Suprapubic skin (tissue), 4 donors: ENCODE measurements around the gene MAP7D1. TPM values are rescaled to one million over a fixed set of nuclear protein-coding genes. Genes with fewer than 3 reads are reported as not detected.
A peak's percentile ranks its signal among the peaks of the same experiment; 100 is the strongest.

Experiments
- DNase-seq, 2 donors: peaks; one replicate each; pipeline ENCODE4 v3.0.0-alpha.2; 2019; ENCODE audit warnings: low spot score in 2 of 2
- H3K27ac ChIP-seq: fragments of 200-600 bp; sonication (generic); one replicate; pipeline ENCODE4 v1.5.1; 2019
- H3K27me3 ChIP-seq: fragments of 200-600 bp; sonication (generic); one replicate; pipeline ENCODE4 v1.5.1; 2019
- H3K36me3 ChIP-seq: fragments of 200-600 bp; sonication (generic); one replicate; pipeline ENCODE4 v1.5.1; 2019
- H3K4me1 ChIP-seq: fragments of 200-600 bp; sonication (generic); one replicate; pipeline ENCODE4 v1.5.1; 2019
- H3K4me3 ChIP-seq: fragments of 200-600 bp; sonication (generic); one replicate; pipeline ENCODE4 v1.5.1; 2019; ENCODE audit warnings: mild to moderate bottlenecking
- H3K9me3 ChIP-seq: fragments of 200-600 bp; sonication (generic); one replicate; pipeline ENCODE4 v1.5.1; 2019
- CTCF ChIP-seq, 2 donors: fragments of 200-600 bp in 1 of 2; fragments of 450-650 bp in 1 of 2; sonication (generic) in 1 of 2; IDR thresholded peaks; one replicate each; pipeline ENCODE4 v1.5.1; 2016 to 2019; ENCODE audit warnings: antibody characterized with exemption in 2 of 2, mild to moderate bottlenecking in 1 of 2, moderate library complexity in 1 of 2
- EP300 ChIP-seq: sonication (generic); formaldehyde crosslinking; IDR thresholded peaks from one replicate; pipeline ENCODE4 v1.6.1; 2017; ENCODE audit warnings: antibody characterized with exemption
- POLR2A ChIP-seq, 2 donors: fragments of 450-650 bp; IDR thresholded peaks; one replicate each; pipeline ENCODE4 v1.6.1; 2017; ENCODE audit warnings: antibody characterized with exemption in 2 of 2, mild to moderate bottlenecking in 2 of 2, moderate library complexity in 2 of 2
- POLR2AphosphoS5 ChIP-seq, 3 donors: sonication (generic); formaldehyde crosslinking; IDR thresholded peaks; one replicate each; pipeline ENCODE4 v1.6.1; 2017; ENCODE audit warnings: antibody characterized with exemption in 3 of 3
- WGBS: methylation state at CpG from one replicate; pipeline ENCODE4 v1.1.5; 2018; 5-methylcytosine and 5-hydroxymethylcytosine counted together
- total RNA-seq, 4 donors: library from RNA; depleted of rRNA; stranded (reverse); fragments of >200 nt; gene quantifications; one replicate each; pipeline ENCODE4 v1.1.0, GENCODE V29; 2016

The MAP7D1 gene
- total RNA-seq, 4 donors from 2014 or later, result 80.0 to 119 (median 94.6) TPM

DNA sequence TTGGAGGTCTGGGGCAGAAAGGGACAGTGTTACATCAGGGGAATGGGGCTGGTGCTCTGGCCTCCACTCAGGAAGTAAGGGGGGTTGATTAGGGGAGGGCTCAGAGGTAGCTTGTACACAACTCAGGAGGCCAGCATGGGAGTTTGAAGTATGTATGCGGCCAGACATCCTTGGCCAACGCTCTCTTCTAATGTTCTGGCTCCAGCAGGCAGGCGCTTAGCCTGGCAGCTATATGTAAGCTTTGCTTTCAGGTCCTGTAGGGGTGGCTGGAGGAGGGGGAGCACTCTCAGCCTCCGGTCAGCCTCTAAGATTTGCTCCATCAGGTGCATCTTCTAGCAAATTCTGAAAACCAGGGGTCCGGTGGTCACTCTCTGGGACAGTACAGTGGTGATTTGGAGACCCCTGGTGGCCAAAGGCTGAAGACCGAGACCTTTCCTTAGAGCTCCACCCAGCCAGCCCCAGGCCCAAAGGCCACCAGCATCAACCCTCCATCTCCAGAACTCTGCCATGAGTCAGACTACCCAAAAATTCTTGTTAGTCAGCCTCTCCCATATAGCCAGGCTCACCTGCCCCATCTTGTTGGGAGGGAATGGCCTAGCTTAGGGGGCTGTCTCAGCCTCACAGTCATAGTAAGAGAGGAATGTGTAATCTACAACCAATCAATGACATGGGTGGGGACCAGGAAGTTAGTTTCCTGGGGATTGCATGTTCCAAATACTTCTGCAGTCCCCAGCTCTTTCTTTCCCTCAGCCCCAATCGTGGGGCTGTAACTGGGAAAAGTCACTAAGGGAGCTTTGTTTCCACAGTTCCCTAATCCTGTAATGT, 21.2 kb upstream of the MAP7D1 start:
- DNase-seq, result no peak
- peak overlapping the region; percentile 81 for H3K27ac ChIP-seq
- H3K9me3 ChIP-seq, result no peaks in the 10 kb centered on the region
- WGBS, result 65% methylated on average over 6 of the region's 7 CpGs
- H3K36me3 ChIP-seq, result peaks cover 14% of the 10 kb centered on the region
- no peak overlapping the region for H3K4me3 ChIP-seq
- peak; percentile 53 to 67 for TF ChIP-seq CTCF (IDR thresholded peaks at IDR 0.05)
- TF ChIP-seq EP300, result no peak
- no peaks in the 10 kb centered on the region for H3K27me3 ChIP-seq
- H3K4me1 ChIP-seq, result peaks cover 44% of the 10 kb centered on the region

DNA sequence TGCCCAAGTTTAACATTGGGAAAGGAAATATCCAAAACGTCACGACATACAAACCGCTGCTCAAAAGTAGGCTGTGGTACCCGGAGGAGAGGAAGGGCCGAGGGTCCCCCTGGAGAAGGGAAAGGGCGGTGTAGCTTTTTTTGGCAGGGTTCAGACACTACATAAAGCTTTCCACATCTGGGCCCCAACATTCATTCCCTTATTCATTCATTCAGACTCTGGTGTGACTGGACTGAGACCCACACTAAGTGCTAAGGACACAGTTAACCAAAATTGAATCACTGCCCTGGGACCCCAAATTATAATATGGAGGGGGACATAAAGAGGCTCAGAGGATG, 20.7 kb upstream of the MAP7D1 start:
- 40% methylated on average over 6 of the region's 6 CpGs for WGBS
- peak overlapping the region; percentile 81 for H3K27ac ChIP-seq
- H3K36me3 ChIP-seq, result peaks cover 16% of the 10 kb centered on the region
- no peaks in the 10 kb centered on the region for H3K27me3 ChIP-seq
- H3K9me3 ChIP-seq, result no peaks in the 10 kb centered on the region
- peaks cover 49% of the 10 kb centered on the region for H3K4me1 ChIP-seq
- DNase-seq, result no peak
- no peak for TF ChIP-seq POLR2AphosphoS5 (IDR thresholded peaks at IDR 0.05)
- no peak for TF ChIP-seq CTCF (IDR thresholded peaks at IDR 0.05)
- no peak for TF ChIP-seq EP300
- no peak for TF ChIP-seq POLR2A (IDR thresholded peaks at IDR 0.05)
- no peak overlapping the region for H3K4me3 ChIP-seq

DNA sequence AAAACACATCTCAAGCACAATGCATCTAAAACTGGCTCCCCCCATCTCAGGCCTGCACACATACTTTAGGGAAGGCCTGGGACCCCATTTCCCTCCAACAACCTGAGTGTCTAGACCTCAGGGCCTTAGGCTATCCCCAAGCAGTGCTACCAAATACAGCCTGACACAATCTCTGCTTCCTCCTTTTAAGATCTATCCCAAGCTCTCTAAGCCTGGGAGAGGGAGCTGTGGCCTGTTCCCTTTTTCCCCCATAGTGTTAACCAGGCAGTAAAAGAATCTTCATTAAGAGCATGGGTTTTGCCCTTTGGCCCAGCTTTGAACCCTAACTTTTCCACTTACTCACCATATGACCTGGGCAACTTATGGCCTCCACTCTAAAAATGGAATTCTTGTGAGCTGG, 20.2 kb upstream of the MAP7D1 start:
- Histone ChIP-seq H3K27ac (peak overlapping the region; percentile 81), H3K4me1 (peaks cover 52% of the 10 kb centered on the region)
- no peak for TF ChIP-seq EP300
- no peak for TF ChIP-seq CTCF (IDR thresholded peaks at IDR 0.05)
- TF ChIP-seq POLR2A (IDR thresholded peaks at IDR 0.05), result no peak
- TF ChIP-seq POLR2AphosphoS5 (IDR thresholded peaks at IDR 0.05), result no peak

GRCh38 chr1:36136535-36136934, 19.4 kb upstream of the MAP7D1 start:
- H3K9me3 ChIP-seq, result no peaks in the 10 kb centered on the region
- 21% methylated on average over 1 of the region's 1 CpG for WGBS
- no peaks in the 10 kb centered on the region for H3K27me3 ChIP-seq
- H3K4me1 ChIP-seq, result peaks cover 52% of the 10 kb centered on the region
- no peak for DNase-seq
- peak overlapping the region; percentile 81 for H3K27ac ChIP-seq
- H3K36me3 ChIP-seq, result peaks cover 16% of the 10 kb centered on the region
- no peak overlapping the region for H3K4me3 ChIP-seq
- TF ChIP-seq POLR2A (IDR thresholded peaks at IDR 0.05), result no peak
- TF ChIP-seq EP300, result no peak
- no peak for TF ChIP-seq POLR2AphosphoS5 (IDR thresholded peaks at IDR 0.05)
- TF ChIP-seq CTCF (IDR thresholded peaks at IDR 0.05), result no peak

More for the DNA sequence above, 20.2 kb upstream of the MAP7D1 start:
- no peaks in the 10 kb centered on the region for H3K9me3 ChIP-seq
- peaks cover 16% of the 10 kb centered on the region for H3K36me3 ChIP-seq
- H3K27me3 ChIP-seq, result no peaks in the 10 kb centered on the region
- DNase-seq, result no peak
- no peak overlapping the region for H3K4me3 ChIP-seq

DNA sequence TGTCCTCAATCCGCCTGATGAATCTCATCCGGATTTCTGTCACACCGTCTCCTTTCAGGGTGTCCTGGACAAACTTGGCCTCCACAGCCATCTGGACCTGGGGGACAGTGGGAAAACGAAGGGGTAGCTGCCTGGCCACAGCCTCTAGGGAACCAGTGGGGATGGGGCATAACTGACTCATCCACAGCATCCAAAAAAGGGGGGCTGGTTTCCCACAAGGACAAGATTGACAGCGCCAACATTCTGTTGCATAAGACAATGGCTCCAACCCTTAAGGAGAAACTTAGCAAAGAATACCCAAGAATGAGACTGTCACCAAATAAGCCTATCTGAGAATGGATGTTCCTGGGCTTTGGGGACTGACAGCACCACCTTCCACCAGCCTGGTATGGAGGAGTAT, 18.7 kb upstream of the MAP7D1 start:
- no peaks in the 10 kb centered on the region for H3K27me3 ChIP-seq
- WGBS, result 76% methylated on average over 5 of the region's 5 CpGs
- TF ChIP-seq POLR2A (IDR thresholded peaks at IDR 0.05) (no peak), POLR2AphosphoS5 (IDR thresholded peaks at IDR 0.05) (no peak), EP300 (no peak), CTCF (IDR thresholded peaks at IDR 0.05) (no peak)
- no peak for DNase-seq
- no peak overlapping the region for H3K27ac ChIP-seq
- no peak overlapping the region for H3K4me3 ChIP-seq
- peaks cover 16% of the 10 kb centered on the region for H3K36me3 ChIP-seq
- peaks cover 54% of the 10 kb centered on the region for H3K4me1 ChIP-seq
- H3K9me3 ChIP-seq, result no peaks in the 10 kb centered on the region
